BJ (cell line): ENCODE measurements around the gene BCDIN3D. TPM values are rescaled to one million over a fixed set of nuclear protein-coding genes. Genes with fewer than 3 reads are reported as not detected.

Experiments used
- CTCF ChIA-PET: fragments of 350-600 bp; formaldehyde crosslinking; extraction: SDS; loops from one replicate; lab custom pipeline; 2021; ENCODE audit warnings: antibody characterized with exemption, inconsistent platforms; lab: Yijun Ruan, JAX
- POLR2A ChIA-PET: fragments of 300-600 bp; sonication (Branson Sonifier 250); formaldehyde crosslinking; extraction: SDS; loops from one replicate; lab custom pipeline; 2021; ENCODE audit warnings: antibody characterized with exemption; lab: Charles Lee
- DNase-seq: peaks from one replicate; pipeline ENCODE4 v3.0.0-alpha.2; 2011; ENCODE audit warnings: low read depth
- H3K27me3 ChIP-seq: 2 replicates; pipeline ENCODE4 v1.6.0; 2011; ENCODE audit warnings: low read length; ENCODE audit not compliant: control insufficient read depth, insufficient read depth
- H3K36me3 ChIP-seq: 2 replicates; pipeline ENCODE4 v1.5.1; 2011; ENCODE audit warnings: low read length; ENCODE audit not compliant: control insufficient read depth, insufficient read depth
- H3K4me3 ChIP-seq: 2 replicates; pipeline ENCODE4 v1.5.1; 2011; ENCODE audit warnings: low read depth, mild to moderate bottlenecking, control low read depth, low read length
- polyA plus RNA-seq: library from polyadenylated mRNA; depleted of rRNA; stranded (reverse); fragments of >200 nt; gene quantifications from 2 replicates; pipeline ENCODE4 v1.2.3, GENCODE V29; 2011
- TF ChIP-seq, protein P1 (sequence below): IDR thresholded peaks from 2 replicates; pipeline ENCODE4 v1.5.1; 2011; ENCODE audit warnings: low read depth, mild to moderate bottlenecking, control low read depth, inconsistent platforms, low read length, moderate library complexity; ENCODE audit not compliant: insufficient read depth

BCDIN3D gene
- polyA plus RNA-seq, 1 experiment = 2.6 TPM

DNA sequence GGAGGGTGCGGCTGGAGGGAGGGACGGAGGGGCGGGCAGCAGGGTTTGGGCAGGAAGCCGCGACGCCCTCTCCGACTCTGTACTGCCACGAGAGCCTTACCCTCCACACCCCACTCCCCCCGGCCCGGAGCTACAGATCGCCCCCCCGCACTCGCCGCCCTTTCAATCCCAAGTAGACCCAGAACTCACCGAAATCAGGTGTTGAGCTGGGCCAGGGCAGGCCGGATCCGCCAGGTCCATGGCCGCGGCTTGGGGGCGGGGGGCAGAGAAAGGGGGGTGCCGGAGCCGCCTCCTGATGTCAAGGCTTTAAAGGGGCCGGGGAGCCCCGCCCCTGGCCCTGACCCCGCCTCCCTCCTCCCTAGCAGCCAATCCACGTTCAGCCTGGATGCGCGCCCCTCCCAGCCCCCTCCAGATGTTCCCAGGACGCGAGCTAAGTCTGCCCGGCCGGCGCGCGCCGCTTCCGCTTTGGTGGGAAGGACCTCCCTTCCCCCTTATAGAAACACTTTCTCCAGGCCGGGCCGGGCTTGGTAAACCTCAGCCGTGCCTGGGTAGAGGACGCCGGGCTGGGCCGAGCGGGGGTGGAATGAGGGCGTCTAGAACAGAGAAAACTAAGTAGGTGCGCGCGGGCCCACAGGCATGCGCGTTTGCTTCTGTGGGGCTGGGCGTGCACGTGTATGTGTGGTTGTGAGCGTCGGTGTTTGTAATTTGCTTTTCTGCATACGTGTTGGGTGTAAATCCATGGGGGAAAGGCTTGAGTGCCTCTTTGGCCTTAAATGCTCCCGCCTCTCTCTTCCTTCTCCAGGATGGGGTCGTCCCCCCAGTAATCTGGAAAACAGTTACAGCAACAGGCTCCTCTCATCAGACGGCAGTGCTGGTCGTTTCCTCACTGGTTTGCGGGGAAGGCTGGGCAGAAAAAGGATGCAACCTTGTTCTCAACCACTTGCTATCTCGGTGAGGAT, 14.5 kb downstream of the BCDIN3D start, which contains the start of gene NCKAP5L:
Gene NCKAP5L, minus strand, starts transcription at position 281 of the 959 bp plus-strand sequence. CDS start 24,369 bp downstream, outside the sequence.
- ChIA-PET POLR2A (interaction anchor here (0.6 to 1.0 kb wide), 6 partner anchors 11 to 852 kb away, joined by 5 to 22 read pairs (median 14); partner anchors contain the start of gene BCDIN3D), CTCF (interaction anchor here (0.6 to 3.2 kb wide), 6 partner anchors 11 to 481 kb away, joined by 3 to 16 read pairs (median 3); no protein-coding TSS in a partner anchor)
- Histone ChIP-seq H3K27me3 (no peaks in the 10 kb centered on the region), H3K36me3 (no peaks in the 10 kb centered on the region), H3K4me3 (peak within 1 kb of the TSS; percentile 92)
- TF ChIP-seq, protein P1, sequence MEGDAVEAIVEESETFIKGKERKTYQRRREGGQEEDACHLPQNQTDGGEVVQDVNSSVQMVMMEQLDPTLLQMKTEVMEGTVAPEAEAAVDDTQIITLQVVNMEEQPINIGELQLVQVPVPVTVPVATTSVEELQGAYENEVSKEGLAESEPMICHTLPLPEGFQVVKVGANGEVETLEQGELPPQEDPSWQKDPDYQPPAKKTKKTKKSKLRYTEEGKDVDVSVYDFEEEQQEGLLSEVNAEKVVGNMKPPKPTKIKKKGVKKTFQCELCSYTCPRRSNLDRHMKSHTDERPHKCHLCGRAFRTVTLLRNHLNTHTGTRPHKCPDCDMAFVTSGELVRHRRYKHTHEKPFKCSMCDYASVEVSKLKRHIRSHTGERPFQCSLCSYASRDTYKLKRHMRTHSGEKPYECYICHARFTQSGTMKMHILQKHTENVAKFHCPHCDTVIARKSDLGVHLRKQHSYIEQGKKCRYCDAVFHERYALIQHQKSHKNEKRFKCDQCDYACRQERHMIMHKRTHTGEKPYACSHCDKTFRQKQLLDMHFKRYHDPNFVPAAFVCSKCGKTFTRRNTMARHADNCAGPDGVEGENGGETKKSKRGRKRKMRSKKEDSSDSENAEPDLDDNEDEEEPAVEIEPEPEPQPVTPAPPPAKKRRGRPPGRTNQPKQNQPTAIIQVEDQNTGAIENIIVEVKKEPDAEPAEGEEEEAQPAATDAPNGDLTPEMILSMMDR = no peak
- peak; percentile 74 for DNase-seq

DNA sequence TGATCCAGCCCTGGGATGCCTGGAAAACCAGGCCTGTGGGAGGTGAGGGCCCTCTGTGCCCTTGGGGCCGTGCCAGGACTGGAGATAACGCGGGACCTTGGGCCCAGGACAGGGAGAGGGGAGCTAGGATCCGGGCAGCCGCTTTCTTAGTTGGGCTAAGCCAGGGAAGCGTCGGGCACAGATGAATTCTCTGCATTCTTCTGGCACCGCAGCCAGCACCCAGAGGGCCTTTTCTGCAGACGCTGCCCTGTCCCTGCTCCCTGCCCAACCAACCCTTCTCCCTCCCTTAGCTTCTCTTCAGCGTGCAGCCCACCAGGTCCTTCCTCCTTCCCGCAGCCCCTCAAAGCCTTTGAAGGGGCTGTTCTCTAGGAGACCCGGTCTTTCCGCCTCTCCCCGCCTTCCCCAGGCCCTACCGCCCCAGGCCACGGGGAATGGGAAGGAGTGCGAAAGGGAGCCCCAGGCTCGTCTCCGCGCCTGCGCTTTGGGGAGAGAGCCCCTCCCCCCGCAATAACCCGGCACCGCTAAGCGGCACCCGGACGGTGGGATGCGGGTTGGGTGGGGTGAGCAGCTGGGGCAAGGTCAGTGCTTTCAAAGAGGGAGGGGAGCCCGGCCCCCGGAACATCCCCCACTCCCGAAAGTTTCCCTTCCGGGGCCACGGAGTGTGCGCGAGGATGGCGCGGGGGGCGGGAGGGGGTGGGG, 15.4 kb downstream of the BCDIN3D start:
- Histone ChIP-seq H3K36me3 (peaks cover 2% of the 10 kb centered on the region; the same call in 1 of the 2 replicates), H3K4me3 (peak overlapping the region; percentile 92), H3K27me3 (no peaks in the 10 kb centered on the region)
- POLR2A ChIA-PET = interaction anchor here (0.6 to 1.0 kb wide), 3 partner anchors 16 to 940 kb away, joined by 3 to 15 read pairs (median 6); partner anchors contain the start of gene BCDIN3D
- DNase-seq = no peak
- TF ChIP-seq, protein P1 = no peak
- CTCF ChIA-PET = interaction anchor here (0.6 to 3.2 kb wide), 9 partner anchors 12 to 243 kb away, joined by 3 to 16 read pairs (median 4); partner anchors contain the start of gene TMBIM6

DNA sequence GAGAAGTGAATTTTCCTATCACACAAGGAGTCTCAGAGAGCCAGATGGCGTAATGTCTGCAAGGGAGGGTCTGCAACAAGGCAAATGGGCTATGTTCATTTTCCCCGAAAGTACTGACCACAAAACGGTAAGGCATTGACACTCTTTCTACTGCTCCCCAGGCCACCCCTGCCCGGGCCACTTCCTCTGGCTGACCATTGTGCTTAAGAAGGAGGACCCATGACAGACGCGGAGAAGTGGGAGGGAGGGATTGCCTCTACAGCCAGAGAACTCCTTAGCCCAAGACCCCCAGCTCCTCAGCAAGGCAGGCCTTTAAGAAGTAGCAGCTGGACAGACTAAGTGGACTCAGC, 15.9 kb downstream of the BCDIN3D start:
- ChIA-PET CTCF (interaction anchor here (0.6 to 1.6 kb wide), 8 partner anchors 12 to 243 kb away, joined by 3 to 6 read pairs (median 4); partner anchors contain the start of gene TMBIM6), POLR2A (interaction anchor here (0.7 kb wide), 1 partner anchor 189 kb away, joined by 3 read pairs; no protein-coding TSS in a partner anchor)
- DNase-seq = no peak
- TF ChIP-seq, protein P1 = no peak
- peaks cover 2% of the 10 kb centered on the region; the same call in 1 of the 2 replicates for H3K36me3 ChIP-seq
- no peaks in the 10 kb centered on the region for H3K27me3 ChIP-seq
- peak overlapping the region; percentile 92 for H3K4me3 ChIP-seq

DNA sequence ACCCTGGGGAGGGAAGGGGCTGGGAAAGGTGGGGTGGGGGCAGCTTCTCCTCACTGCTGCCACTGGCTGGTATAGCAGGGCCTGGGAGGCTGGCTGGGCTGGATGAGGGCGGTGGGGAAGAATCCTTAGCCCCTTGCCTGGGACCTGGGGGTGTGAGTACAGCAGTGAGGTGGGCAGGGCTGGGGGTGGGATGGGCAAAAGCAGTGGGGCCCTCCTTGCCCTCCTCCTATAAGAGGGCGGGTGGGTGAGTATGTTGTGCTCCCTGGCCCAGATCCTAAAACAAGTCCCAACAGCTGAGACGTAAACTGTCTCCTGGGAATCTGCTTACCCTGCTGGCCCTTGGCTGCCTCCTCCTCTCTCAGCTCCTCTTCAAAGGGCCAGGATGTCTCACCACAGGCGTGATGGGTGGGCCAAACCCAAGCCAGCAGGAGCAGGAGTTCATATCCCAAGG, 16.9 kb downstream of the BCDIN3D start:
- TF ChIP-seq, protein P1 = no peak
- POLR2A ChIA-PET = interaction anchor here (0.5 kb wide), 2 partner anchors 16 to 101 kb away, joined by 3 read pairs; no protein-coding TSS in a partner anchor
- Histone ChIP-seq H3K4me3 (no peak overlapping the region), H3K36me3 (peaks cover 2% of the 10 kb centered on the region; the same call in 1 of the 2 replicates), H3K27me3 (no peaks in the 10 kb centered on the region)
- DNase-seq = no peak
- CTCF ChIA-PET = interaction anchor here (0.6 to 1.6 kb wide), 6 partner anchors 13 to 844 kb away, joined by 3 to 6 read pairs (median 3); partner anchors contain the start of gene TMBIM6
